GM12864 (cell line): Measurements from ENCODE around the gene RTN4R.

Experiments used
- DNase-seq: peaks from one replicate; pipeline ENCODE4 v3.0.0-alpha.2; 2011; ENCODE audit warnings: low read depth
- H3K4me3 ChIP-seq: 2 replicates; pipeline ENCODE4 v1.5.1; 2011; ENCODE audit warnings: mild to moderate bottlenecking, low read depth, low read length, control low read depth
- TF ChIP-seq, protein P1 (sequence below): IDR thresholded peaks from 2 replicates; pipeline ENCODE4 v1.5.1; 2011; ENCODE audit warnings: low read depth, mild to moderate bottlenecking, moderate library complexity, low read length, control low read depth, inconsistent platforms; ENCODE audit errors: missing control alignments

RTN4R gene

DNA sequence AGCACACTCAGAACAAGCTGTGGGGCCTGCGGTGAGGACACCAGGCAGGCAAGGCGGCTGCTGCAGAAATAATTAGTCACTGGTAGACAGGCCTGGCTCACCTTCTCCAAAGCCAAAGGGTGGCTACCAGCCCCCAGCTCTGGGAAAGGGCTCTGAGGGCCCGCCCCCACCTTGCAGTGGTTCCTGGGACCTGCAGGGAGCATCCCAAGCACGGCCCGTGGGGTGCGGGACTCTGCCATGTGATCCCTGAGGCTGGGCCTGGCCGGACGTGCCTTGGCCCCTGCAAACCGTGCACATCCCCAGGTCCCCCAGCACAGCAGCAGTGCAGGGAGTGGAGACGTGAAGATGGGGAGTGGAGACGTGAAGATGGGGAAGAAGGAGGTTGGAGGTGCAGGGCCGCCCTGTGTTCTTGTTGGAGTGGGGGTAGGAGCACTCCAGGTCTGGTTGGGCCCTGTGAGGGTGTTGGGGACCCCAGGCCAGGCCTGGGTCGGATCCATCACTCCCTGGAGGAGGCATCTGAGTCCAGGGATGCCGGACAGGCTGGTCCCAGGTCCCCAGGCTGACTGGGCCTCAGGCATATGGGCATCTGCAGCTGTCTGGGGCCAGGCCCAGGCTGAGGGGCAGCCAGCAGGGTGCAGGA, 41.9 kb downstream of the RTN4R start:
- no peak for DNase-seq
- TF ChIP-seq, protein P1, sequence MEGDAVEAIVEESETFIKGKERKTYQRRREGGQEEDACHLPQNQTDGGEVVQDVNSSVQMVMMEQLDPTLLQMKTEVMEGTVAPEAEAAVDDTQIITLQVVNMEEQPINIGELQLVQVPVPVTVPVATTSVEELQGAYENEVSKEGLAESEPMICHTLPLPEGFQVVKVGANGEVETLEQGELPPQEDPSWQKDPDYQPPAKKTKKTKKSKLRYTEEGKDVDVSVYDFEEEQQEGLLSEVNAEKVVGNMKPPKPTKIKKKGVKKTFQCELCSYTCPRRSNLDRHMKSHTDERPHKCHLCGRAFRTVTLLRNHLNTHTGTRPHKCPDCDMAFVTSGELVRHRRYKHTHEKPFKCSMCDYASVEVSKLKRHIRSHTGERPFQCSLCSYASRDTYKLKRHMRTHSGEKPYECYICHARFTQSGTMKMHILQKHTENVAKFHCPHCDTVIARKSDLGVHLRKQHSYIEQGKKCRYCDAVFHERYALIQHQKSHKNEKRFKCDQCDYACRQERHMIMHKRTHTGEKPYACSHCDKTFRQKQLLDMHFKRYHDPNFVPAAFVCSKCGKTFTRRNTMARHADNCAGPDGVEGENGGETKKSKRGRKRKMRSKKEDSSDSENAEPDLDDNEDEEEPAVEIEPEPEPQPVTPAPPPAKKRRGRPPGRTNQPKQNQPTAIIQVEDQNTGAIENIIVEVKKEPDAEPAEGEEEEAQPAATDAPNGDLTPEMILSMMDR, result no peak
- H3K4me3 ChIP-seq, result no peak overlapping the region

DNA sequence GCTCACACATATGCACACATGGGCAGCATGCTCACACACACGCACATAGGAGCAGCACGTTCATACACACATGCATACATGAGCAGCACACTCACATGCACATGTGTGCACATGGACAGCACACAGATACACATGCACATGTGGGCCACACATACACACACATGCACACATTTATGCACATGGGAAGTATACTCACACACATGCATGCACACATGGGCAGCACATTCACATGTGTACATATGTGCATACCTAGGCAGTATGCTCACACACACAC, 42.5 kb downstream of the RTN4R start:
- TF ChIP-seq, protein P1, result no peak
- no peak for DNase-seq
- no peak overlapping the region for H3K4me3 ChIP-seq

DNA sequence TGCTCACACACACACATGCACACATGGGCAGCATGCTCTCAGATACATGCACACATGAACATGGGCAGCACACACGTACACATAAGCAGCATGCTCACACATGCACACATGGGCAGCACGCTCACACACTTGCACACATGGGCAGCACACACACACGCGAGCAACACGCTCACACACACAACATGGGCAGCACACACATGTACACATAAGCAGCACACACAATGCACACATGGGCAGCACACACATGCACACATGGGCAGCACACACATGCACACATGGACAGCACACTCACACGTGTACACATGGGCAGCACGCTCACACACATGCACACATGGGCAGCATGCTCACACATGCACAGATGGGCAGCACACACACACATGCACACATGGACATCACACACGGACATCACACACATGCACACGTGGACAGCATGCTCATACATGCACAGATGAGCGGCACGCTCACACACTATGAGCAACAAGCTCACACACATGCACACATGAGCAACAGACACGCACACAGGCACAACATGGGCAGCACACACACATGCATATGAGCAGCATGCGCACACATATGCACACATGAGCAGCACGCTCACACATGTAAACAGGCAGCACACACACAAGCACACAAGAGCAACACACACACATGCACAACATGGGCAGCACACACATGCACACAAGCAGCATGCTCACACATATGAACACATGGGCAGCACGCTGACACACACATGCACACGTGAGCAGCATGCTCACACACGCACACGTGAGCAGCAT, 43.0 kb downstream of the RTN4R start:
- DNase-seq, result no peak
- TF ChIP-seq, protein P1, result no peak
- H3K4me3 ChIP-seq, result no peak overlapping the region

DNA sequence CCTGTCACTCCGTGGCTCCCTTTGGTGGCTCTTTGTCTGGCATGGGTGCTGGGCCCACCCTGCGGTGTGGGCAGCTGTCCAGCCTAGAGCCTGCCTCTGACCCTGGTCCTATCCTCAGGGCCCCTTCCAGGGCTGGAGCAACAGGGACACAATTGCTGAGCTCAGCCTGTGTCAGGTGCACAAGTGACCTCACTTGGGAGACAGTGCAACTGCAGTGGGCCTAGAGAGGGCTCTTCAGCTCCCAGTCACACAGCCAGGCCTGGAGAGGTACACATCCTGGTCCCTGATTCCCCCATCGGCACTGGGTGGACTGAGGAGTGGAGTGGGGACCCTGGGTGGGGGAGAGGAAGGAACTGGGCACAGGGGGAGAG, 43.9 kb downstream of the RTN4R start:
- no peak overlapping the region for H3K4me3 ChIP-seq
- no peak for DNase-seq
- TF ChIP-seq, protein P1, result no peak

DNA sequence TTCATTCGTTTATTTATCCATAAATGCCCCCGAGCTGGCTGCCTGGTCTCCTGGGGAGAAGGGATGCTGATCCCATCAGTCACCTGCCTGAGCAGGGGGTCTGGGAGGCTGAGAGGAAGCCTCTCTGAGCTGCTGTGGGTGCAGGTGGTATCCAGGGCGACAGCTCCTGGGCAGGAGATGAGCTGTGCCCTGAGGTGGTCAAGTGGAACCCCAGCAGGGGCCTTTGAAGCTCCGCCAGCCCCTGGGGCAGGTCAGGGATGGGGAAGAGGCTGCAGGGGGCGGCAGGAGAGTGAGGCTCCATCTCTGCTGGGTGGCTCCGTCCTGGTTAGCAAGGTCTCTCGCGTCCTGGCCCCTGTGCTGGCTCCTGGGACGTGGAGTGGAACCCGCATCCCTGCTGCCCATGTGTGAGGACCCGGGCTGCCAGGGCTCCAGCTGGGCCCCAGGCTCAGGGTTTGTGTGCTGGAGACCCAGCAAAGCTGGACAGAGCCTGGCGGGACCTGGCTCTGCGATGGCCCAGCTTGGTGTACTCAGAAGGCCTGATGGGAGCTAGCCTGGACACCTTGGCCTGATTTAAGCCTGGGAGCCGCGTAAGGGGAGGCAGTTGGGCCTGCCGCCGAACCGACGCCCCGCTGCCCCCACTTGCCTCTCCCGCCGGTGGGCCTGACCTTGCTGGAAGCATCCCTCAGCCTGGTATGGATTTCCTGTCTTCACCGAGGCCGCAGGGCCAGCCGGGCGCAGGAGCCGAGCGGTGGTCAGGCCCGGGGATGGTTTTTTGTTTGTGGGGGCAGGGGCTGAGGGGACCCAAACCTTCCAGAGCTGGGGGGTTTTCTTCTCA, 44.5 kb downstream of the RTN4R start:
- no peak overlapping the region for H3K4me3 ChIP-seq
- TF ChIP-seq, protein P1, result no peak
- DNase-seq, result no peak

DNA sequence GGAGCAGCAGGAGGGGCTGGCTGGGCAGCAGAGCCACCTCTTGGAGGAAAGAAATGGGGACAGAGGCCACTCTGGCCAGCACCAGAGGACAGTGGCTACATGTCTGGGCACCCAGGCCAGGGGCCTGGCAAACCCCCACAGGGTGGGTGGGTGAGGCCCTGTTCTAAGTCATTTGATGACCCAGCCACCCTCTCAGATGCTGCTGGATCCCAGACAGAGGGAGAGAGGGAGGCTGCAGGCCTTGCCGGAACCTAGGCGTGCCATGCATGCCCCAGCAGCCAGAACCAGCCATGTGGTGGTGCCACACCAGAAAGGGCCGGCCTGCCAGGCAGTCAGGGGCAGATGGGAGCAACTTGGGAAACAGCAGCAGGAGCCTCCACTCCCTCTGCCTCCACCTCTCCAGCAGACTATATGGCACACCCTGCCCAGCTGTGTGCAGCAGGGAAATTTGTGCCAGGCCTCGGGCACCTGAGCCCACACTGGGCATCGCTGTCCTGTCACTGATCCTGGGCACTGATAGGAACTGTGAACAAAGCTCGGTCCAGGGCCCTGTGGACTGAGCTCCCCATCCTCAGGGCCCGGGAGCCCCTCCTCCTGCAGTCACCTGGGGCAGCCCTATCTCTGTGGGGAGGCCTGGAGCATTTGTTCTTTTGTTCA, 45.2 kb downstream of the RTN4R start:
- TF ChIP-seq, protein P1, result no peak
- DNase-seq, result no peak
- H3K4me3 ChIP-seq, result no peak overlapping the region
